WTC11 (cell line): ENCODE results near the gene FGF18.

Experiments
- CTCF ChIP-seq: fragments of 200-600 bp; IDR thresholded peaks from 2 replicates; pipeline ENCODE4 v1.8.0; 2022; ENCODE audit warnings: antibody characterized with exemption
- HMGXB4 ChIP-seq: sonication (generic); formaldehyde crosslinking; IDR thresholded peaks from 2 replicates; pipeline ENCODE4 v1.8.1; 2023; ENCODE audit warnings: mild to moderate bottlenecking, moderate library complexity, missing genetic modification reagents

GRCh38 chr5:171416160-171417049 is 3.0 kb upstream of the FGF18 start:
- TF ChIP-seq HMGXB4 (CRISPR knock-in tag) = no peak
- no peak for TF ChIP-seq CTCF
